Midbrain (tissue), 1 donor: ENCODE data around the gene STX8.
A peak's percentile ranks its signal among the peaks of the same experiment; 100 is the strongest.
"Not testable (repeated sequence)": the region's sequence is repeated elsewhere in the genome, so short reads cannot be mapped to it uniquely, and the experiment has no call there.

Source experiments
- DNase-seq: peaks from one replicate; lab custom pipeline; 2025; lab: John Stamatoyannopoulos, UW

Gene STX8

GRCh38 chr17:9499041-9499440 lies 76.6 kb downstream of the STX8 start:
- DNase-seq, result no peak

- DNase-seq, result no peak
Measured at GRCh38 chr17:9498490-9498889, 77.1 kb downstream of the STX8 start.

- DNase-seq, result no peak
Measured at GRCh38 chr17:9488556-9488955, 87.1 kb downstream of the STX8 start.

GRCh38 chr17:9487406-9487805 lies 88.2 kb downstream of the STX8 start:
- no peak for DNase-seq

GRCh38 chr17:9484789-9485188 lies 90.8 kb downstream of the STX8 start:
- DNase-seq, result no peak

GRCh38 chr17:9479964-9480363 lies 95.7 kb downstream of the STX8 start:
- no peak for DNase-seq

- DNase-seq, result no peak
Measured at GRCh38 chr17:9478889-9479288, 96.7 kb downstream of the STX8 start.

- DNase-seq, result peak; percentile 86
Measured at GRCh38 chr17:9475101-9475658, 100.4 kb downstream of the STX8 start.

- DNase-seq, result no peak
Measured at GRCh38 chr17:9473711-9474110, 101.9 kb downstream of the STX8 start.

GRCh38 chr17:9472541-9472940 lies 103.1 kb downstream of the STX8 start:
- DNase-seq, result no peak

GRCh38 chr17:9472094-9472493 lies 103.5 kb downstream of the STX8 start:
- no peak for DNase-seq

GRCh38 chr17:9470171-9470570 lies 105.4 kb downstream of the STX8 start:
- DNase-seq, result no peak

GRCh38 chr17:9468937-9469336 lies 106.7 kb downstream of the STX8 start:
- no peak for DNase-seq

- no peak for DNase-seq
Measured at GRCh38 chr17:9468532-9468931, 107.1 kb downstream of the STX8 start.

- DNase-seq, result no peak
Measured at GRCh38 chr17:9467518-9467917, 108.1 kb downstream of the STX8 start.

- no peak for DNase-seq
Measured at GRCh38 chr17:9465210-9465921, 110.3 kb downstream of the STX8 start.

- no peak for DNase-seq
Measured at GRCh38 chr17:9457005-9457404, 118.6 kb downstream of the STX8 start.

GRCh38 chr17:9456330-9456729 lies 119.3 kb downstream of the STX8 start:
- DNase-seq, result no peak

GRCh38 chr17:9451934-9452333 lies 123.7 kb downstream of the STX8 start:
- no peak for DNase-seq

- not testable (repeated sequence) for DNase-seq
Measured at GRCh38 chr17:9447298-9447697, 128.3 kb downstream of the STX8 start.

- DNase-seq, result no peak
Measured at GRCh38 chr17:9446528-9446927, 129.1 kb downstream of the STX8 start.

- DNase-seq, result no peak
Measured at GRCh38 chr17:9445424-9445823, 130.2 kb downstream of the STX8 start.

GRCh38 chr17:9444687-9445086 lies 130.9 kb downstream of the STX8 start:
- DNase-seq, result no peak

- DNase-seq, result no peak
Measured at GRCh38 chr17:9443811-9444210, 131.8 kb downstream of the STX8 start.
